Sigmoid colon (tissue), 7 donors: Measurements from ENCODE around the gene PHAF1. TPM values are rescaled to one million over a fixed set of nuclear protein-coding genes. Genes with fewer than 3 reads are reported as not detected.
A peak's percentile ranks its signal among the peaks of the same experiment; 100 is the strongest.

Source experiments
- DNase-seq: peaks from one replicate; pipeline ENCODE4 v3.0.0-alpha.2; 2019
- H3K27ac ChIP-seq, 4 donors: fragments of 200-600 bp; sonication (generic); one replicate each; pipeline ENCODE4 v1.5.1; 2016 to 2019; ENCODE audit warnings: mild to moderate bottlenecking in 1 of 4
- H3K27me3 ChIP-seq, 3 donors: fragments of 200-600 bp; sonication (generic); one replicate each; pipeline ENCODE4 v1.5.1; 2019; ENCODE audit warnings: mild to moderate bottlenecking in 1 of 3
- H3K36me3 ChIP-seq, 4 donors: fragments of 200-600 bp; sonication (generic); one replicate each; pipeline ENCODE4 v1.5.1; 2016 to 2019
- H3K4me1 ChIP-seq, 4 donors: fragments of 200-600 bp; sonication (generic); one replicate each; pipeline ENCODE4 v1.5.1; 2017 to 2019
- H3K4me3 ChIP-seq, 4 donors: fragments of 200-600 bp; sonication (generic); one replicate each; pipeline ENCODE4 v1.5.1; 2017 to 2019; ENCODE audit warnings: mild to moderate bottlenecking in 2 of 4, moderate library complexity in 1 of 4
- H3K9me3 ChIP-seq, 4 donors: fragments of 200-600 bp in 3 of 4; sonication (generic) in 3 of 4; one replicate each; pipeline versions ENCODE4 v1.5.1 to v1.6.1; 2013 to 2019
- CTCF ChIP-seq, 4 experiments: fragments of 450-650 bp in 3 of 4; fragments of 200-600 bp in 1 of 4; IDR thresholded peaks; one replicate each; pipeline ENCODE4 v1.5.1; 2016 to 2019; ENCODE audit warnings: antibody characterized with exemption in 4 of 4, mild to moderate bottlenecking in 3 of 4, moderate library complexity in 2 of 4
- EP300 ChIP-seq, 4 donors: sonication (generic); formaldehyde crosslinking; IDR thresholded peaks; one replicate each; pipeline ENCODE4 v1.6.1; 2017; ENCODE audit warnings: antibody characterized with exemption in 4 of 4
- POLR2A ChIP-seq, 2 donors: fragments of 450-650 bp; IDR thresholded peaks; one replicate each; pipeline ENCODE4 v1.6.1; 2016; ENCODE audit warnings: antibody characterized with exemption in 2 of 2, mild to moderate bottlenecking in 2 of 2, moderate library complexity in 2 of 2
- POLR2AphosphoS5 ChIP-seq, 4 donors: sonication (generic); formaldehyde crosslinking; IDR thresholded peaks; one replicate each; pipeline ENCODE4 v1.6.1; 2017; ENCODE audit warnings: antibody characterized with exemption in 4 of 4
- WGBS, 2 donors: extraction: QIAGEN DNeasy Blood & Tissue Kit; methylation state at CpG; one replicate each; pipeline ENCODE4 v1.1.7; 2013; 5-methylcytosine and 5-hydroxymethylcytosine counted together
- intact Hi-C: fragments of 100-400 bp; cut with DNase I; formaldehyde crosslinking; loops from one replicate; pipeline ENCODE4 v1.15.1; 2023
- polyA plus RNA-seq, 3 donors: library from polyadenylated mRNA; stranded (reverse); fragments of 200-250 nt; gene quantifications; one replicate each; pipeline ENCODE4 v1.2.3, GENCODE V29; 2013
- total RNA-seq, 4 donors: library from RNA; depleted of rRNA; stranded (reverse); fragments of >200 nt; gene quantifications; one replicate each; pipeline ENCODE4 v1.1.0, GENCODE V29; 2016
- donor health status: healthy with polysubstance abuse.
- donor health status: Bipolar disorder and iron deficiency.
- donor health status: healthy.

PHAF1 gene
- total and polyA plus RNA-seq, 7 donors = 8.9 to 16.3 (median 11.4) TPM

- Histone ChIP-seq H3K9me3 (no peaks in the 10 kb centered on the region), H3K27ac (peak overlapping the region in 1 of 4 donors; percentile 88), H3K4me1 (peaks cover 0 to 65% (median 64%) of the 10 kb centered on the region in 4 donors), H3K4me3 (no peak overlapping the region), H3K27me3 (peaks cover 33 to 38% (median 34%) of the 10 kb centered on the region in 3 donors), H3K36me3 (no peaks in the 10 kb centered on the region)
- intact Hi-C loops = no loop called here
- TF ChIP-seq POLR2AphosphoS5 (IDR thresholded peaks at IDR 0.05) (no peak), EP300 (IDR thresholded peaks at IDR 0.05) (no peak), POLR2A (IDR thresholded peaks at IDR 0.05) (no peak)
- WGBS, 2 donors = 92 to 94% methylated on average over 7 of the region's 7 CpGs
- DNase-seq = no peak
These were observed 57.8 kb downstream of the PHAF1 start for GRCh38 chr16:67167588-67167987.

- peak overlapping the region; percentile 87 to 95 (median 90) for H3K27ac ChIP-seq
These were observed 59.3 kb downstream of the PHAF1 start for GRCh38 chr16:67169011-67169451.

GRCh38 chr16:67169642-67170167, 60.0 kb downstream of the PHAF1 start:
- WGBS, 2 donors = 8 to 9% methylated on average over 24 of the region's 24 CpGs
- Histone ChIP-seq H3K36me3 (no peaks in the 10 kb centered on the region), H3K4me1 (peaks cover 0 to 64% (median 61%) of the 10 kb centered on the region in 4 donors), H3K27ac (peak overlapping the region; percentile 87 to 95 (median 90)), H3K27me3 (peaks cover 14 to 17% (median 15%) of the 10 kb centered on the region in 3 donors), H3K4me3 (peak overlapping the region; percentile 29 to 57 (median 48)), H3K9me3 (no peaks in the 10 kb centered on the region)
- TF ChIP-seq POLR2A (IDR thresholded peaks at IDR 0.05) (no peak), CTCF (IDR thresholded peaks at IDR 0.05) (peak in 2 of 4 experiments; percentile 32 to 47)
- DNase-seq = no peak
- intact Hi-C loops = no loop called here

More at GRCh38 chr16:67169011-67169451, 59.3 kb downstream of the PHAF1 start:
- Histone ChIP-seq H3K36me3 (no peaks in the 10 kb centered on the region), H3K4me1 (peaks cover 0 to 64% (median 61%) of the 10 kb centered on the region in 4 donors), H3K4me3 (peak overlapping the region in 1 of 4 donors; percentile 56), H3K9me3 (no peaks in the 10 kb centered on the region), H3K27me3 (peaks cover 19 to 24% (median 20%) of the 10 kb centered on the region in 3 donors)
- TF ChIP-seq POLR2A (IDR thresholded peaks at IDR 0.05) = no peak
- no peak for TF ChIP-seq POLR2AphosphoS5 (IDR thresholded peaks at IDR 0.05)
- no peak for TF ChIP-seq EP300 (IDR thresholded peaks at IDR 0.05)
- no peak for TF ChIP-seq CTCF (IDR thresholded peaks at IDR 0.05)
- DNase-seq = no peak
- intact Hi-C loops = no loop called here
- WGBS, 2 donors = 55 to 71% methylated on average over 9 of the region's 9 CpGs

GRCh38 chr16:67170168-67170948, 60.6 kb downstream of the PHAF1 start, which contains the start of gene NOL3:
Gene NOL3, plus strand, starts transcription at chr16:67170538.
- Histone ChIP-seq H3K4me1 (peaks cover 0 to 64% (median 59%) of the 10 kb centered on the region in 4 donors), H3K4me3 (peak within 1 kb of the TSS; percentile 29 to 57 (median 48)), H3K27ac (peak within 1 kb of the TSS; percentile 87 to 95 (median 90)), H3K9me3 (no peaks in the 10 kb centered on the region), H3K27me3 (peaks cover 8 to 10% (median 9%) of the 10 kb centered on the region in 3 donors), H3K36me3 (no peaks in the 10 kb centered on the region)
- 1% methylated on average over 50 of the region's 50 CpGs for WGBS, 2 donors
- intact Hi-C loops = no loop called here
- DNase-seq = peak; percentile 94
- no peak for TF ChIP-seq EP300 (IDR thresholded peaks at IDR 0.05)
- no peak for TF ChIP-seq CTCF (IDR thresholded peaks at IDR 0.05)
- no peak for TF ChIP-seq POLR2A (IDR thresholded peaks at IDR 0.05)
- peak; percentile 47 to 80 (median 66) for TF ChIP-seq POLR2AphosphoS5 (IDR thresholded peaks at IDR 0.05)
